HG03159 (cell line): ENCODE data around the gene DDN.

ENCODE experiments used
- ATAC-seq: cut with Tn5 transposase; IDR thresholded peaks from one replicate; pipeline ENCODE4 v1.9.1; 2021; ENCODE audit warnings: mild to moderate bottlenecking, moderate library complexity; ENCODE audit not compliant: unreplicated experiment

The DDN gene

DNA sequence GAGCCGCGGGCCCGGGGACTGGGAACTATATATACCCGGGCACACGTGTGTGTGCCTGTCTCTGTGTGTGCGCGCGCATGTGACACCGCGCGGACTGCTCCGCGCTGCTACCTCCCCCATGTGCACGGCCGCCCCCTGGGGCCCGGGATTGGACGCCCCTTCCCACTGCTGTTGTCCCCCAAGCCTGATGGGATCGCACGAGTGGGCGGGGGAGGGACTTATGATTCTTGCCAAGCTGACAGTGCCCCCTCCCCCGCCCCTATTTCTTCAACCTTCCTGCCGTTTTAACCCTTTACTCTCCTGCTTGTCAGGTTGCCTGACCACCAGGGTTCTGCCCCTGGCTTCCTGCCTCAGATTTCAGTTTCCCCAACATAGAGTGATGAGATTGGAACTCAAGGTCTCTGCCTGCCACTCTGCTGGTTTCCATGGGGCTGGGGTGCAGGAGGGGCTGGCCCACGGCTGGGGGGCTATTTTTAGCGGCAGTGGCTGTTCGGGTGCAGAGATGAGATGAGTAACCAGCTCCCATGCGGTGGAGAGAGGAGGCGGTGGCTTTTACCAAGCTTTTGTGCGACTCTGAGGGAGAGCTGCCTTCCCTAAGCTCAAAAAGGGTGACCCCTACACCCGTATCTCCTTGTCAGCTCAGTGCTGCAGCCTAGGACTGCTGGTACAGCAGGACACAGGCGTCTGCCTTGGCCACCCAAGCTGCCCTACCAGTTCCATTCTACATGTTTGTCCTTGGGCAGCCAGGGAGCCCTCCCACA lies at the start of gene DDN:
Gene DDN (minus strand): TSS at position 5 of the 761 bp plus-strand sequence. CDS start 88 bp downstream, outside the sequence.
- peak; percentile 43 for ATAC-seq

DNA sequence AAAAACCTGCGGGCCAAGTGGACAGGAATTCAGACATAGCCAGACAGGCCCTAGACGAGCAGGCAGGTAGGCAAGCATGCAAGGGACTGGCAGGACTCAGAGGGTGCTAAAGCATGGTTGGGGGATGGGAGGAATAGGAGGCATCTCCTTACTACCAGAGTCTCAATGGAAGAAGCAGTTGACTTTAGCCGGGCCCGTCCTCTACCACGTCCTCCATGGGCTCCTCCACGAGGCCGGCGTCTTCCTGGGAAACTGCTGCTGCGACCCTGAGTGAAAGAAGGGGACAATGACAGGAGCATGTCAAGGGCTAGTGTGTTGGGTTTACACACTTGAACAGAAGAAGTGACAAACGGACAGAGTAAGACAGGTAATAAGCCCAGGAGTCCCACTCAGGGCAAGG lies 49.8 kb upstream of the DDN start:
- no peak for ATAC-seq

DNA sequence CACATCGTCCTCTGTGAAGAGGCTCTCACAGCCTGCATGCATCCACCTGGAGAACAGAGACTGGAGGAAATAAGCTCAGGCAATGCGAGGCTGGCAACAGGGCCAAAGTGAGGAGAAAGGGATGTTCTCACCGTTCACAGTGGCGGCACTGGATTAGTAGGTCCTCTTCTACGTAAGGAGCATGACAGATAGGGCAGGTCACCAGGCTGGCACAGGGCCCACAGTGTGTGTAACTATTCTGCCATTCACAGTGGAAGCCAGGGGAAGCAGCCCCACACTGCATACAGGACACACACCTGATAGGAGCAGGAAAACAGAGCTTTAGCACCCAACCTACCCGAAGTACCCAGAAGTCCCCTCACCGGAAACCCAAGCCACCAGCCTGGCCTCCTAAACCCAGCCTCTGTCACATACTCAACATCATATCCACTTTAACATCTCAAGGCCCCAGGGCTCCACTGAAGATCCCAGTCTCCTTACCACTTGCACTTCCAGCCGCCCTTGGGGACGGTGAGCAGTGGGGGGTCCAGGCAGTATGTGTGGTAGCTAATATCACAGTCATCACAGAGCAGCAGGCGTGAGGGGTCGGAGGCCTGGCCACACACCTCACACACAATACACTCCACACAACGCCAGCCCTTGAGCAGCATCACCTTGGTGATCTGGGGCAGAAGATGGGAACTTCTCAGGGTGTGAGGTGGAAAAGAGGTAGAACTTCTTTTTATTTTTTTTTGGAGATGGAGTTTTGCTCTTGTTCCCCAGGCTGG lies 47.1 kb upstream of the DDN start:
- ATAC-seq: no peak

DNA sequence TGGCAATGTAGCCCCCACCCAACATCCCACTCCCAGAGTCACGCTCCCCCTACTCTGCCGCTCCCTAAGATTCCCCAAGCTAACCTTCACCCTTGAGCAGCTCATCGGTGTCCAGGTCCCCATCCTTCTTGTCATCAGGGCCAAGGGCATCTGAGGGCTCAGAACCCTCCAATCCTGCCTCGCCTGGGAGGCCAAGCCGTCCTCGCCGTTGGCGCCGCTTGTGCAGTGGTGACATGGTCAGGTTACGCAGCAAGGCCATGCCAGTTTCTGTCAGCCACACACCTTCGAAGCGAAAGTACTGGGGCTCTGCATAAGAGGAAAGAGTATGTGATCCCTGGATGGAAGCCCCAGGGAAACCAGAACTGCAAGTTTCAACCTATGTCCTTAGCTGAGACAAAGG lies 45.5 kb upstream of the DDN start:
- ATAC-seq: no peak

DNA sequence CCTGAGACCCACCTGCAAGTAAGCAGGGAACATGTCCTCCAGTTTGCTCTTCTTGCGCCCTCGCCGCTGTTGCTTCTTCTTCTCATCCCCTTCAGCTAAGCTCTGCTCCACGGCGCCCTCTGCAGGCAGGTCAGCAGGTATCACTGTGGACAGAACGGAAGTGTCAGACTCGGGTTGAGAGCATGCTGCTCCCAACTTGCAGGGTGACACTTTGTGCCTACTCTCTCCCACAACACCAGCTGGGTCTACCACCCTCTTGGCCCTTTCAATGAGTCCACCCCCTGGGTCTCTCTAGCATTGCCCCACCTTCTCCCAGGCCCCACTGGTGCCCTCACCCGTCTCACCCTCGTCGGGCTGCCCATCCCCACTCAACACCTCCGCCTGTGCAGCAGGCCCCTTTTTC lies 44.7 kb upstream of the DDN start:
- ATAC-seq: no peak

DNA sequence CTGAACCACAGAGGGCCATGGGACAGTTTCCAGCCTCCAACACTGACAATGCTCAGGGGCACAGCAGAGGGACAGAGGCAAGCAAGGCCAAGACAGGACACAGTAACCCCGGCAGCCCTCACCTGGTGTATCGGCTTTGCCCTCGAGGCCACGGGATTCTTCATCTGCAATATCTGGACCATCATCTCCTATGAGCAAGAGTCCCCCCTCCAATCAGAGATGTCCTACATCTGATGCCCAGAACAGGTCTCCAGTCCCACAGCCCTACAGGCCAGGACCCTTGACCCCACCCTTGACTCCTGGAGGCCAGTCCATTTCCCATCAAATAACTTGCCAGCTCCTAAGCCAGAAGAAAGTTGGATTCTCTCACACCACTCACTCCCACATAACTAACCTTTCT lies 44.1 kb upstream of the DDN start:
- ATAC-seq: no peak

DNA sequence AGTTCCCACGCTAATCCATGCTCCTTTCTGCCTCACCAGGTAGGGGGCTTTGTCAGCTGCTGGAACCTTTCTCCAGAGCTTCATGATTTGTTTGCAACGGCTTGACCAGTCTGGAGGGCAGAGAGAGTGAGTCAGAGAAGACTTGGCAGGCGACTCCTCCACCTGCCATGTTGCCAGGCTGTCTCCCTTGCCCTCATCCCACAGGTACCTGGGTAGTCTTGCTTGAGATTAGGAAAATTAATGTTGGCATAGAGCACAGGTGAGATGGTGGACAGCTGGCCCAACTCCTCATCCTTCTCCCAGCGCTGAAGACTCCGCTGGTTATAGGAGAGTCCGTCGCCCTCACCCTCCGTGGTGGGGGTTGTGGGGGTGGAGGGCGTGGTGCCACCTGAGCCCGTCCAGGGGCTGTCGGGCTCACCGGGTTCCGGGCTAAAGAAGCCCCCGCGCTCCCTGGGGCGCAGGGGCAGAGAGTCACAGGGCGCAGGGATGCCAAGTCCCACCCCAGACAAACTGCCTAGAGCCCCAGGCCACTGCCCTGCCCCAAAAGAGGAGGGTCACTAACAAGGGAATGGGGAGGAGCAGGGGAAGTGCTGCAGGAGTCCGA lies 42.8 kb upstream of the DDN start:
- ATAC-seq: no peak

DNA sequence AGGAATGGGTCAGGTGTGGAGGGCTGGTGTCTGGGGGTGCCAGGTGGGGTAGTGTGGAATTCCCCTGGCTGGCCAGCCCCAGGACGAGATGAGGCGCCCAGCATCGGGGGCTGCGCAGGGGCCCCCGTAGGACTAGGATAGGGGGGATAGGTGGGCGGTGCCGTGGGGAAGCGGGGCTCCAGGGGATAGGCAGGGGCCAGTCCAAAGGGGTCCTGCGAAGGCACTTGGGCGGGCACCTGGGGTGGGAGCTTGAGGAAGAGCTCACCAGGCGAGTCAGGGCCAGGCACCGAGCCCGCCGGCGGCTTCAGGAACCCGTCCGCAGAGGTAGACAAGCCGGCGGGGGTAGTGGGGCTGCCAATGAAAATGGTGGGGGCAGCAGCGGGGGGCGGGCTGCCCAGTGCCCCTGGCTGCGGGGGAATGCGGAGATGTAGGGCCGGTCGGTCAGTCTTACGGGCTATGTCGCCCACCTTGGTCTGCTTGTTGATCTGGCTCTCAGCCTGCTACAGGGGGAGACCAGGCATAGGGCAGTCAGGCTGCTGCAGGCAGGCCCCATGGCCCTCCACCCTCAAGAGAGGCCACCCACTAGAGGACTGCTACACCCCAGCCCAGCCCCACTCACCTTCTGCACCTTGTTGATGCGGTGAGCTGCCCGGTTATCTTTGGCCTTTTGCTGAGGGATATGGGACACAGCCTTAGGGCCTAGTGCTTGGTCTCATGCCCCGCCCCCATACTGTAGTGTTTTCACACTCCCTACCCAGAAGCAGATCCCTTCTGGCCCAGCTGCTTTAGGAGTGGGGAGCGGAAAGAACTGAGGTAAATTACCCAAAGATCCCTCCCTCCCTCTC lies 42.1 kb upstream of the DDN start:
- no peak for ATAC-seq

DNA sequence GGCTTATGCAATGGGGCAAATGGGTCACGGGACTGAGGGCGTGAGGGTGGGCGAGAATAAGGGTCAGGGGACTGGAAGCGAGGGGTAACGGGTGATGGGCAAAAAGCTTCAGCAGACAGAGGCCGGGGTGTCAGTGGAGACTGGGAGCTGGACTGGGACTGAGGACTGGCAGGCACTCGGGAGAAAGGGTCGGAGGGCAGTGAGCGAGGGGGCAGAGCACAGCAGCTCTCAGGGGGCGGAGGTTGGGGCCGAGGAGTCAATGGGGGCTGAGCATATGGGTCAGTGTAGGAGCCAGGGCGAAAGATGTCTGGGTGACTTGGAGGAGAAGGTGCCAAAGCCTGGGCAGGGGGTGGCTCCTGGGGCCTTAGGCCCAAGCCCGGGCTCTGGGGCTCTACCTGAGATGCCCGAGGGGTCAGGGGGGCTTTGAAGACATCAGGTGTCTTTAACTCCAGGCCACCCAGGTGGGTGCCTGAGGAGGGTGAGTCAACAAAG lies 41.2 kb upstream of the DDN start:
- ATAC-seq: no peak

DNA sequence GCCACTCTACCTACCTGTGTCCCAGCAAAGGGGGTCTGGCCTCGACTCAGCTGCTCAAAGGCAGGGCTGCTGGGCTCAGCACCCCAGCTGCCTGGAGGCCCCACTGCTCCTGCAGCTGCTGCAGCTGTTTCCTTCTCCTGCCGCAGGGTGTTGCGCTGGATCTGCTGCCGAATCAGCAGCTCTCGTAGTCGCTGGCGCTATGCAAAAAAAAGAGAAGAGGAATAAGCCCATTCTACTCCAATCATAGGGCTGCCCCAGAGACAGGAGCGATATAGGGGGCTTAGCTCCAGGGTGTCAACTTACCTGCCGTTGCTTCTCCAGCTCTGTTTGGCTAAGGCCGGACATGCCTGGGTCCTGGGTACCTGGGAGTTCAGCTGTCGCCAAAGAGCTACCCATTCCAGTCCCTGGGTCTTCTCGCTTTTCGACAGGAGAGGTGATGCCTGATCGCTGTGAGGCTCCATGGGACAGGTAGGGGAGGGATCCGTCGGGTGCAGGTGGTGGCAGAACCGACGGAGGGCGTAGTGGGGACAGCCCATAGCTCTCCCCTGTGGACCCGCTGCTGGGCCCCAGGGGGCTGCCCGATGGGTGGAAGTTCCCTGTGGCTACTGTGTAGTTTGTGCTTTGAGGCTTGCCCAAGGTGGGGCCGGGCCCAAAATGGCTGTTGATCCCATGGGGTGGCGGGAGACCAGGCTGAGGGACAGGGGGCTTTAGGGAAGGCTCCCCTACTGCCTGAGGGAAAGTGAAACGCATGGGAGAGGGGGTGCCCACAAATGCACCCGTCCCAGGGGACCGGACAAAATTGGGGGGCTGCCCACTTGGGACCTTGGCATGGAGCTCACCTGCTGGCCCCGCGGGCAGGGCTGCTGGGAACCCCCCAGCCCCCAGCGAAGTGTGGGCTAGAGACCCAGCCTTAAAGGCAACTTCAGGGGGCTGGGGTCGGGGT lies 40.5 kb upstream of the DDN start:
- no peak for ATAC-seq

DNA sequence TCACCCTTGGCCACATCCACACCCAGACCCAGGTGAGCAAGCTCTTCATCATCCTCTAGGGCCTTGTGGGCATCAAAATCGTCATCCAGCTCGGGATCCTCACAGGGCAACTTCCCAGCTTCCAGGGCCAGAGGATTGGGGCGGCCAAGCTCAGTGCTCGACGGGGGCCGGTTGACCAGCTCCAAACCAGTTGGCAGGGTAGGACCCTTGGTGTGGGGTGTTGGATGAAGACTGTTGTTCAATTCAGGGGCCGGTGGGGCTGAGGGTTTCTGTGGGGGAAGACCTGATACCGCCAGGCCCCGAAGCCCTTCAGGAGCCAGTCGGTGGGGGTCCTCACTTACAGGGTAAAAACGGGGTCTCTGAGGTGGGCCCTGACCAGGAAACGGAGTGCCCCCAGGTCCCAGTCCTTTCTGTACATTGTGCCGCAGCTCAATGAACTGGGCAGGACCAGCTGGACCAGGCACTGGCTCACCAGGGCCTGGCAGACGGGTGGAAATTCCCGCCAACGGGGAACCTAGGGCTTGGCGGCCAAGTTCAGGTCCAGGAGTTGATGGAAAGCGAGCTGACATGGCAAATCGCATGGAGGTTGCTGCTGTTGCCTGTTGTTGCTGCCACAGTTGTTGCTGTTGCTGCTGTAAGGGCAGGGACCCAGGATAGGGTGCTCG lies 39.2 kb upstream of the DDN start:
- no peak for ATAC-seq

DNA sequence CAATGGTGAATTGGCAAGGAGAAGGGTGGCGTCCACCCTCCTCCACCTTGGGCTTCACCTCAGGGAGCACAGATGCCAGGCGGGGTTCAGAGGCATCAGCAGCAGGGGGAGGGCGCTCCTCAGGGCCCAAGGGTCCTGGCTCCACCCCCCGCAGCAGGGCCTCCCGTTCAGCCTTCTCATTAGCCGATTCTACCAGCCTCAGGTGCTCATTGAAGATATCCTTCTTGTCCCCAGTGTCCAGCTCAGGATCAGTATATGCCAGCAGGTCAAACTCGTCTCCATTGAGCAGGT lies 38.7 kb upstream of the DDN start:
- ATAC-seq: no peak

DNA sequence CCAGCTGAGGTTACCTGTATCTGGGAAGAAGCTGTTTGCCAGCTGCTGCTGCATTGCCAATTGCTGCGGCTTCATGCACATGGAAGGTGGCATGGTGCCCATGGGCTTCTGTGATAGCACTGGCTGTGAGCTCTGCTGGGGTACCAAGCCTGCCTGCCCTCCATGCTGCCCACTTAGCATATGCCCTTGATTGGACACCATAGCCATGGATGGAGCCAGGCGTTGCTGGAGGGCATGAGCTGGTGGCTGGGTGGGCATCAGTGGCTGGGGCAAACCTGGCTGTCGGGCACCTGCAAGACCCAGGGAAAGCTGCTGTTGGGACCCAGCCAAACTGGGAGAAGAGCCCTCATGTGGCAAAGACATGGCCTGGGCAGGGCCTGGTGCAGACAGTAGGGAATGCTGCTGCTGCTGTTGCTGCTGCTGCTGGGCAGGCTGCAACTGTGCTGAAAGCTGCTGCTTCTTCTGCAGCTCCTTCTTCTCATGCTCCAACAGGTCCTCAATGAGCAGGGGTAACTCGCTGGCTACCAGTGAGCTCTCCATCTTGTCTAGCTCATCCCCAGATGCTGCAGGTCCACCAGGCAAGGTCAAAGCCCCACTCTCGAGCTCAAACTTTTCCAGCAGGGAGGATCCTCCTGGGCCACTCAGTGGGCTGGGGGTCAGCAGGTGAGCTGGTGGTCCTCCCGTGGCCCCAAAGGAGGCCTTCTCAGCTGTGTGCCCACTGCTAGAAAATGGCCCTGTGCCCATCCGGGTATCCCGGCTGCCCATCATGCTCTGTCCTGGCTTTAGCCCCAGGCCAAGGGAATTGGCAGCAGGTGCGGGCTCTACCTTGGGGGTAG lies 38.2 kb upstream of the DDN start:
- no peak for ATAC-seq

DNA sequence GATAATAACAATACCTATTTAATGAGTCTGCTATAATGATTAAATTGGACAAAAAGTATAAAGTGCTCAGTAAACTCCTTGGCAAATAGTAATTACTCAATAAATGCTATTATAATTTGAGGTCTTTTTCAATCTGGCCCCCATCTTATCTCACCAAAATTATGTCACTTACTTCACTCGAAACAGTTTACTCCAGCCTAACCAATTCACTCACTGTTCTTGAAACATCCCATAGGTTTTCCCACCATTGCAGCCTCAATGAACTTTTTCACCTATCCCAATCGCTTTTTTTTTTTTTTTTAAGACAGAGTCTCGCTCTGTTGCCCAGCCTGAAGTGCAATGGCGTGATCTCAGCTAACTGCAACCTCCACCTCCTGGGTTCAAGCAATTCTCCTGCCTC lies 36.9 kb upstream of the DDN start:
- ATAC-seq: no peak

DNA sequence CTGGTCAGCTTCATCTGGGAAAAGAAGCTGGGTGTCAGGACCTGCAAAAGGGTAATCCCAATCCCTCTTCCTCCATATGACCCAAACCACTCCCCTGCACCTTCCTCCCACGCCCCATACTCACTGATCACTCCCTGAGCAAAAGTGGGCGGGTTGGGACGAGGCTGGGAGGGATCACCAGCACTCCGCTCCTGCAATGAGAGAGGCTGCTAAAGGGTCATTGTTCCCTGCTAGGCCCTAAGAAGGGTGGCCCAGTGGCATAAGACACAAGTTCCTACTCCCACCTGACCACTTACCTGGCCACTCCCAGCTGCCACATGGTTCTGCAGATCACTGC lies 35.1 kb upstream of the DDN start:
- no peak for ATAC-seq

DNA sequence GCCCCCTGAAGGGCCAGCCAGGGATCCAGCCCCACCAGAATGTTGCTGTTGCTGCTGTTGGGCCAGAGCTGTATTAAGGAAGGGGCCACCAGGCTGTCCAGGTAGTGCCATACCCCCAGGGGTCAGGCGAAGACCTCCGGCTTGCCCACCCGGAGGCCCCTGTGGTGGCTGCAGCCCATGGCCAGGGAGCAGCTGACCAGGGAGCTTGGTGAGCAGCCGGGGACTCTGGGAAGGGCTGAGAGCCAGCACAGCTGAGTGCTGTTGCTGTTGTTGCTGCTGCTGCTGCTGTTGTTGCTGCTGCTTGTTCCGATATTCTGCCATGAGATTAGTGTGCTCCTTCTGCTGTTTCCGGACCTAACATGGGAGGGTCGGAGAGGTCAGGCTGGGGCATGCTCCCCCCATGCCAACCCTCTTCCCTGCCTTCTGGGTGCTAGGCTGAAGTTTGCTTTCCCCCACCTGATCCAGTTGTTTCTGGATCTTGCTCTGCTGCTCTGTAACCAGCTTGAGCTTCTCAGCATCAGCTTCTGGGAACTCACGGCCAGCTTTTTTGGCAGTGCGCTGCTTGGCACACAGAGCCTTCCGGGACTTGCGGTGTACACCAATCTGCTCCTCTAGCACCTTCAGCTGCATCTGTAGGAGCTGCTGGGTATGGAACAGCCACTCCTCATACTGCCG lies 34.6 kb upstream of the DDN start:
- ATAC-seq: no peak

DNA sequence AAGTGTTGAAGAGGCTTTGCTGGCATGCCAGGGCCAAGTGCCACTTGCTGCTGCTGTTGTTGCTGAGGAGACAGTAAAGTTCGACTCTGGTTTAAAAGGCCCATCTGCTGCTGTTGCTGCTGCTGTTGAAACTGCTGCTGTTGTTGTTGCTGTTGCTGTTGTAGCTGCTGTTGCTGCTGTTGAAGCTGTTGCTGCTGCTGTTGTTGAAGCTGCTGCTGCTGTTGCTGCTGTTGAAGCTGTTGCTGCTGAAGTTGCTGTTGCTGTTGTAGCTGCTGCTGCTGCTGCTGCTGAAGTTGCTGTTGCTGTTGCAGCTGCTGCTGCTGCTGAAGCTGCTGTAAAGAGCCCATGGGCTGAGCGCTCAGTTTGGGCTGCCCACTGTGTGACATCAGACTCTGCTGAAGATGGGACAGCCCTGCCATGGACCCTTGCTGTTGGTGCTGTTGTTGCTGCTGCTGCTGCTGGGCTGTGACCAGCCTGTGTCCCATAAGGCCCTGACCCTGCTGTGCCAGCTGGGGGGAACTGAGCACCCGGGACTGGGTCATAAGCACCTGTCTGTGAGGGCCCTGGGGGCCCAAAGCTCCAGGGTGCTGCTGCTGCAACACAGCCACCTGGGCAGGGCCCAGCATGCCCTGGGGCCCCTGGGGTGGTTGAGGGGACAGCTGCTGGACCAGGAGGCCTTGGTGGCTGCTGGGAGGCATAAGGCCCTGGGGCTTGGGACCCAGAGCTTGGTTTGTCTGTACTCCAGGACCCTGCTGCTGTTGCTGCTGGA lies 33.7 kb upstream of the DDN start:
- ATAC-seq: no peak

DNA sequence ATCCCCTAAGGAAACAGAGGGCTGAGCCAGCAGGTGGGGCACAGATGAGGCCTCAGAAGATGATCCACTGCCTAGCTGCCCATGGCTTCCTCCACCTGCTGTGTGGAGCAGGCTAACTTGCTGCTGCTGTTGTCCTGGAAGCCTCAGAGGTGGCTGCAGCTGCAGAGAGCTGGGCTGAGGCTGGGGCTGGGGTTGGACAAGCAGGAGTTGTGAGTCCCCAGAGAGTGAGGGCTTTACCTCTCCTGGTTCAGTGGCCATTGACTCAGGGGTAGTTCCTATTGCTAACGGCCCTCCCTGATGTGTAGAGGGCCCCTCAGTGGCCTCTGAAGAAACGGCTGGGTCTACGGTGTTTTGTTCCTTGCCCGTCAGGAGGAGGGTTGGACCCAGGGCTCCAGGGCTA lies 33.1 kb upstream of the DDN start:
- ATAC-seq: no peak
